ENCODE measurements around the gene HIF1AN.

The HIF1AN gene

DNA sequence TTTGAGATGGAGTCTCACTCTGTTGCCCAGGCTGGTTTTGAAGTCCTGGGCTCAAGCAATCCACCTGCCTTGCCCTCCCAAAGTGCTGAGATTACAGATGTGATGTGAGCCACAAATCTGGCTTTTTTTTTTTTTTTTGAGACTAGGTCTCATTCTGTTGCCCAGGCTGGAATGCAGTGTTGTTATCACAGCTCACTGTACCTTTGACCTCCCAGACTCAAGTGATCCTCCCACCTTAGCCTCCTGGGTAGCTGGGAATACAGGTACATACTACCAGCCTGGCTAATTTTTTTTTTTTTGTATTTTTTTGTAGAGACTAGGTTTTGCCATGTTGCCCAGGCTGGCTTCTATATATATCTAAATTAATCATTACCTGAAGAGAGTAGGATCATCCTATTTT, 62.4 kb downstream of the HIF1AN start:
- no peak overlapping the region for H3K4me3 Mint-ChIP-seq
- no peak for DNase-seq (ENCODE audit: low spot score)
- no peaks in the 10 kb centered on the region for H3K9me3 Mint-ChIP-seq
- H3K4me1 Mint-ChIP-seq (ENCODE audit: low read depth): no peaks in the 10 kb centered on the region
- H3K27ac Mint-ChIP-seq: no peak overlapping the region
- H3K36me3 Mint-ChIP-seq (ENCODE audit: low read depth): no peaks in the 10 kb centered on the region
- H3K27me3 Mint-ChIP-seq (ENCODE audit: low read depth): peaks cover 22% of the 10 kb centered on the region

DNA sequence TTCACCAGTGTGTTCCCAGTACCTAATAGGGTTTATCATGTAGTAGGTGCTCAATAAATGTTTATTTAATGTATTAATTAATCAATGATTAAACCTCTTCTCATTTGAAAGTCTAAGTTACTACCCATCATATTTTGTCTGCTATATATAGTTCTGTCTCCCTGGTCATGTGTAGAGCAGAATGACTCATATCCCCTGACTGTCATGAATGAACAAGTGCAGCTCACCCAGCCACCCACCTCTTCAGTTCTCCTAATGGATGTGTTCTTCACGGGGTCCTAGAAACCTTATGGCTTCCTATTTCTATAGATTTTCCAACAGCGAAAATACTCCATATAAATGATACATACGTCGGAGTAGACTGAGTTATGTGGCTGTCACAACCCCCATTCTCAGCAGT, 64.5 kb downstream of the HIF1AN start:
- no peak overlapping the region for H3K27ac Mint-ChIP-seq
- H3K27me3 Mint-ChIP-seq (ENCODE audit: low read depth): peaks cover 27% of the 10 kb centered on the region
- H3K4me3 Mint-ChIP-seq: no peak overlapping the region
- no peaks in the 10 kb centered on the region for H3K36me3 Mint-ChIP-seq (ENCODE audit: low read depth)
- H3K4me1 Mint-ChIP-seq (ENCODE audit: low read depth): no peaks in the 10 kb centered on the region
- DNase-seq (ENCODE audit: low spot score): no peak
- no peaks in the 10 kb centered on the region for H3K9me3 Mint-ChIP-seq

DNA sequence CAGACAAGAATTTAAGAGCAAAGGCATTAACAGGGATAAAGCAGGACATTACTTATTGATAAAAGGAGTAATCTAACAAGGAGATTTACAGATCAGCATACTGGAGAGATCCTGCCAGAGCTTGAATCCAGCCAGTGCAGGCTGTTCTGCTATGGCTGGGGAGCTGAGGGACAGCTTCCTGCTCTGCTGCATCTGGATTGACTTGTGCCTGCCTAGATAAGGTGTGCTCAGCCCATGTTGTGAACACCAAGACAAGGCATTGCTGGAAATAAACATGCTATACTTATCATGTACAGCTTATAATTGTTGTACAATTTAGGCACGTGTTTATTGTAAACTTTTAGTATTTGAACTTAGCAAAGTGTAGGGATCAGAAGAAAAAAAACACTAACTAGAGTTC, 71.7 kb downstream of the HIF1AN start:
- H3K27me3 Mint-ChIP-seq (ENCODE audit: low read depth): peaks cover 37% of the 10 kb centered on the region
- DNase-seq (ENCODE audit: low spot score): no peak
- H3K27ac Mint-ChIP-seq: no peak overlapping the region
- no peaks in the 10 kb centered on the region for H3K36me3 Mint-ChIP-seq (ENCODE audit: low read depth)
- H3K9me3 Mint-ChIP-seq: no peaks in the 10 kb centered on the region
- no peaks in the 10 kb centered on the region for H3K4me1 Mint-ChIP-seq (ENCODE audit: low read depth)
- H3K4me3 Mint-ChIP-seq: no peak overlapping the region
